Measurements from ENCODE around the gene MAGI2.

DNA sequence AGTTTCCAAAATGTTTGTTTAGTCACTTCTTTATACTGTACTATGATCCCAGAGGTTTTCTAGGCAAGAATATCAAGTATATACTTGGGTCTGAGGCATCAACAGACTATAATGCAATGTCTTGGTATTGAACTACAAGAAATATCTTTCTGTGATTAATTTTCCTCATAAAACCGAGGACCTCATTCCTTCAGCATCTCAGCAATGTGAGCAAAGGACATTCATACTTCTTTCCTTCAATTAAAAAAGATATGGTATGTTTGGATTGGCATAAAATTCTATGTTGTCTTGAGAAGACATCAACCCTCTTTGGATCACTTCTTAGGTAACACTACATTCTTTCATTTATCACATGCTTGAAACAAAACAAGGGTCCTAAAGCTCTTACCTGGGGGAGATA is 1130.3 kb downstream of the MAGI2 start:
- TF ChIP-seq, protein P1, sequence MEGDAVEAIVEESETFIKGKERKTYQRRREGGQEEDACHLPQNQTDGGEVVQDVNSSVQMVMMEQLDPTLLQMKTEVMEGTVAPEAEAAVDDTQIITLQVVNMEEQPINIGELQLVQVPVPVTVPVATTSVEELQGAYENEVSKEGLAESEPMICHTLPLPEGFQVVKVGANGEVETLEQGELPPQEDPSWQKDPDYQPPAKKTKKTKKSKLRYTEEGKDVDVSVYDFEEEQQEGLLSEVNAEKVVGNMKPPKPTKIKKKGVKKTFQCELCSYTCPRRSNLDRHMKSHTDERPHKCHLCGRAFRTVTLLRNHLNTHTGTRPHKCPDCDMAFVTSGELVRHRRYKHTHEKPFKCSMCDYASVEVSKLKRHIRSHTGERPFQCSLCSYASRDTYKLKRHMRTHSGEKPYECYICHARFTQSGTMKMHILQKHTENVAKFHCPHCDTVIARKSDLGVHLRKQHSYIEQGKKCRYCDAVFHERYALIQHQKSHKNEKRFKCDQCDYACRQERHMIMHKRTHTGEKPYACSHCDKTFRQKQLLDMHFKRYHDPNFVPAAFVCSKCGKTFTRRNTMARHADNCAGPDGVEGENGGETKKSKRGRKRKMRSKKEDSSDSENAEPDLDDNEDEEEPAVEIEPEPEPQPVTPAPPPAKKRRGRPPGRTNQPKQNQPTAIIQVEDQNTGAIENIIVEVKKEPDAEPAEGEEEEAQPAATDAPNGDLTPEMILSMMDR (conservative IDR thresholded peaks at IDR 0.05; ENCODE audit: low read depth, low read length) = no peak
- TF ChIP-seq EZH2 (IDR thresholded peaks at IDR 0.05; ENCODE audit: borderline replicate concordance, low read depth, low read length, poor library complexity, severe bottlenecking) = no peak

Measured in A673 (cell line).